GM12878 (cell line): Measurements from ENCODE around the gene TULP4. TPM values are rescaled to one million over a fixed set of nuclear protein-coding genes. Genes with fewer than 3 reads are reported as not detected.

Experiments
- ATAC-seq: fragments of 200-7000 bp; cut with Tn5 transposase; 3 replicates; pipeline ENCODE4 v1.9.1; 2020; ENCODE audit warnings: mild to moderate bottlenecking, moderate library complexity
- BruUV-seq: library from RNA; stranded (reverse); fragments of 400-500 nt; replicated peaks from 2 replicates; lab custom pipeline; 2021; lab: Mats Ljungman, UMichigan
- CTCF ChIA-PET: fragments of 300-600 bp; sonication (Branson Sonifier 250); formaldehyde crosslinking; extraction: SDS; loops from one replicate; lab custom pipeline; 2021; ENCODE audit warnings: inconsistent platforms; lab: Yijun Ruan, JAX
- POLR2A ChIA-PET: fragments of 350-600 bp; formaldehyde crosslinking; extraction: SDS; loops from one replicate; lab custom pipeline; 2021; ENCODE audit warnings: inconsistent platforms; lab: Charles Lee
- RAD21 ChIA-PET: fragments of 300-600 bp; sonication (Branson Sonifier 250); formaldehyde crosslinking; loops from one replicate; lab custom pipeline; 2023; ENCODE audit warnings: antibody characterized with exemption; ENCODE audit not compliant: unreplicated experiment; lab: Charles Lee
- SMC1A ChIA-PET: fragments of 300-600 bp; sonication (Branson Sonifier 250); formaldehyde crosslinking; loops from one replicate; lab custom pipeline; 2023; ENCODE audit not compliant: unreplicated experiment, uncharacterized antibody; lab: Charles Lee
- DNase-seq: peaks from one replicate; pipeline ENCODE4 v3.0.0-alpha.2; 2011; ENCODE audit warnings: low read depth, low spot score
- FAIRE-seq: peaks from 3 replicates; lab custom pipeline; 2011; peaks lifted over from hg19 to GRCh38; lab: Jason Lieb, UNC
- H2AFZ ChIP-seq: 2 replicates; pipeline ENCODE4 v1.6.0; 2011; ENCODE audit warnings: low read depth, low read length, control low read depth; ENCODE audit not compliant: control insufficient read depth
- H3K27ac ChIP-seq: 2 replicates; pipeline ENCODE4 v1.5.1; 2011; ENCODE audit warnings: control low read depth; ENCODE audit not compliant: control insufficient read depth, insufficient read depth
- H3K27me3 ChIP-seq, 2 experiments: replicated peaks in 1 of 2; 2 replicates each; pipeline versions ENCODE4 v1.6.0 to v1.6.1; 2011; ENCODE audit warnings: low read length in 1 of 2; ENCODE audit not compliant: control insufficient read depth in 2 of 2, insufficient read depth in 2 of 2
- H3K36me3 ChIP-seq, 2 experiments: 2 replicates each; pipeline ENCODE4 v1.5.1; 2011; ENCODE audit warnings: low read length in 1 of 2; ENCODE audit not compliant: control insufficient read depth in 2 of 2, insufficient read depth in 2 of 2
- H3K4me1 ChIP-seq: 2 replicates; pipeline ENCODE4 v1.6.1; 2011; ENCODE audit warnings: mild to moderate bottlenecking, low read length, moderate library complexity, mixed read lengths; ENCODE audit not compliant: control insufficient read depth, insufficient read depth
- H3K4me2 ChIP-seq: 2 replicates; pipeline ENCODE4 v1.6.0; 2011; ENCODE audit warnings: control low read depth; ENCODE audit not compliant: control insufficient read depth, insufficient read depth
- H3K4me3 ChIP-seq: fragments of 200-600 bp; sonication (generic); 2 replicates; pipeline ENCODE4 v1.5.1; 2016
- H3K79me2 ChIP-seq: 2 replicates; pipeline ENCODE4 v1.6.0; 2011; ENCODE audit warnings: low read length; ENCODE audit not compliant: control insufficient read depth, insufficient read depth
- H3K9ac ChIP-seq: 2 replicates; pipeline ENCODE4 v1.8.0; 2011; ENCODE audit warnings: low read length, control low read depth, mixed read lengths; ENCODE audit not compliant: control insufficient read depth, insufficient read depth
- H3K9me3 ChIP-seq: replicated peaks from 3 replicates; pipeline ENCODE4 v1.5.1; 2011; ENCODE audit warnings: mild to moderate bottlenecking, low read length; ENCODE audit not compliant: control insufficient read depth, insufficient read depth
- H4K20me1 ChIP-seq: 2 replicates; pipeline ENCODE4 v1.6.0; 2011; ENCODE audit not compliant: control insufficient read depth, insufficient read depth
- CBX5 ChIP-seq: sonication (generic); IDR thresholded peaks from 2 replicates; pipeline ENCODE4 v1.6.1; 2016; ENCODE audit warnings: low read depth, moderate library complexity, mild to moderate bottlenecking, inconsistent platforms
- JUND ChIP-seq: IDR thresholded peaks from 2 replicates; pipeline ENCODE4 v1.6.1; 2012; ENCODE audit warnings: low read depth, mild to moderate bottlenecking, low read length, improper control_type of control experiment, moderate library complexity
- MTA3 ChIP-seq: IDR thresholded peaks from 2 replicates; pipeline ENCODE4 v1.6.1; 2012; ENCODE audit warnings: low read length, inconsistent platforms, borderline replicate concordance
- MYB ChIP-seq: fragments of 150-350 bp; IDR thresholded peaks from 2 replicates; pipeline ENCODE4 v1.6.1; 2014; ENCODE audit warnings: mild to moderate bottlenecking, low read depth, low read length, borderline replicate concordance
- POLR2AphosphoS2 ChIP-seq: IDR thresholded peaks from 2 replicates; pipeline ENCODE4 v1.6.1; 2011; ENCODE audit warnings: low read depth, mild to moderate bottlenecking, low read length, improper control_type of control experiment, moderate library complexity
- RAD21 ChIP-seq: IDR thresholded peaks from 2 replicates; pipeline ENCODE4 v1.6.1; 2011; ENCODE audit warnings: mild to moderate bottlenecking, low read depth, low read length, moderate library complexity; ENCODE audit not compliant: insufficient read depth
- SMARCA5 ChIP-seq: fragments of 450-650 bp; IDR thresholded peaks from 2 replicates; pipeline ENCODE4 v1.6.1; 2017; ENCODE audit warnings: mild to moderate bottlenecking
- SP1 ChIP-seq: IDR thresholded peaks from one replicate; pipeline ENCODE4 v1.6.1; 2011; ENCODE audit warnings: low read depth, low read length
- SREBF2 ChIP-seq: IDR thresholded peaks from 2 replicates; pipeline ENCODE4 v1.6.1; 2012; ENCODE audit warnings: mild to moderate bottlenecking, low read length
- SRF ChIP-seq, 2 experiments: IDR thresholded peaks; 2 replicates each; pipeline ENCODE4 v1.6.1; 2011; ENCODE audit warnings: low read depth in 2 of 2, low read length in 2 of 2, mild to moderate bottlenecking in 1 of 2, moderate library complexity in 1 of 2
- ZBTB4 ChIP-seq: fragments of 450-650 bp; formaldehyde crosslinking; IDR thresholded peaks from 2 replicates; pipeline ENCODE4 v1.4.0; 2022; ENCODE audit warnings: mild to moderate bottlenecking, moderate library complexity
- ZBTB40 ChIP-seq: fragments of 450-650 bp; IDR thresholded peaks from 2 replicates; pipeline ENCODE4 v1.6.1; 2016; ENCODE audit warnings: mild to moderate bottlenecking, moderate library complexity, borderline replicate concordance
- ZNF622 ChIP-seq: fragments of 450-650 bp; IDR thresholded peaks from 2 replicates; pipeline ENCODE4 v1.6.1; 2017; ENCODE audit warnings: mild to moderate bottlenecking, inconsistent platforms
- WGBS: methylation state at CpG from one replicate; pipeline ENCODE4 v1.1.6; 2016; ENCODE audit warnings: low lambda C conversion rate; ENCODE audit not compliant: insufficient replicate concordance, insufficient coverage; ENCODE audit errors: missing lambda C conversion rate; 5-methylcytosine and 5-hydroxymethylcytosine counted together
- in situ Hi-C: fragments of 300-500 bp; cut with MboI; formaldehyde crosslinking; loops from 9 replicates; pipeline ENCODE4 v1.14.3; 2018; ENCODE audit warnings: mixed read lengths
- intact Hi-C: fragments of 100-400 bp; cut with micrococcal nuclease; formaldehyde crosslinking; loops from one replicate; pipeline ENCODE4 v1.14.2; 2022; ENCODE audit not compliant: unreplicated experiment
- polyA plus RNA-seq, 11 experiments: library from polyadenylated mRNA; depleted of rRNA in 4 of 11; unstranded in 6 of 11; stranded (reverse) in 5 of 11; fragments of >200 nt; fragmentation: Nextera tagmentation in 4 of 11; fragmentation: Illumina TruSeq in 1 of 11; extraction: Ambion mirVana in 4 of 11; extraction: Trizol in 1 of 11; gene quantifications; 1 replicate in 1 of 11; 2 replicates in 10 of 11; pipeline versions ENCODE4 v1.2.1 to v1.2.3, GENCODE V29; 2011 to 2016; ENCODE audit warnings: inconsistent platforms in 2 of 11, missing spikeins in 2 of 11, low read depth in 1 of 11
- total RNA-seq, 4 experiments: library from RNA; depleted of rRNA in 3 of 4; stranded (reverse); fragments of >200 nt in 3 of 4; fragmentation: Illumina TruSeq in 1 of 4; extraction: Trizol in 1 of 4; gene quantifications; 2 replicates each; pipeline versions ENCODE4 v1.2.1 to v1.2.3, GENCODE V29; 2013 to 2021

TULP4 gene
- total and polyA plus RNA-seq, 10 of the 15 experiments (the other 5 are each of a cell fraction or from before 2014, with no cell fraction given) = 0.73 to 31.8 (median 14.0) TPM

GRCh38 chr6:158417760-158418098, 105.5 kb downstream of the TULP4 start:
- no peak for FAIRE-seq
- POLR2A ChIA-PET = interaction anchor here (0.5 kb wide), 1 partner anchor 149 kb away, joined by 5 read pairs; no protein-coding TSS in a partner anchor
- intact Hi-C loops = no loop called here
- H3K4me1 ChIP-seq = no peaks in the 10 kb centered on the region
- H3K36me3 ChIP-seq = peaks cover 2 to 5% of the 10 kb centered on the region in 2 experiments; a peak in 3 of 4 replicates
- TF ChIP-seq POLR2AphosphoS2 = no peak
- TF ChIP-seq MYB = no peak
- no peak for TF ChIP-seq RAD21
- no peak for TF ChIP-seq SP1
- no peak for TF ChIP-seq MTA3
- TF ChIP-seq JUND = no peak
- TF ChIP-seq SRF (IDR thresholded peaks at IDR 0.05; ENCODE audit: low read depth in 2 of 2, low read length in 2 of 2) = no peak
- no peak for TF ChIP-seq SREBF2
- no peak for TF ChIP-seq CBX5
- no peak for TF ChIP-seq ZNF622
- no peak for TF ChIP-seq ZBTB4 (CRISPR knock-in tag)
- no peak for TF ChIP-seq ZBTB40
- TF ChIP-seq SMARCA5 = no peak
- H4K20me1 ChIP-seq = no peaks in the 10 kb centered on the region
- in situ Hi-C loops = no loop called here
- no peaks in the 10 kb centered on the region for H3K27me3 ChIP-seq
- no peak overlapping the region for H3K27ac ChIP-seq
- no peaks in the 10 kb centered on the region; the same call in 2 of the 3 replicates for H3K9me3 ChIP-seq
- no peaks in the 10 kb centered on the region for H3K79me2 ChIP-seq
- CTCF ChIA-PET = interaction anchor here (0.6 kb wide), 1 partner anchor 171 kb away, joined by 3 read pairs; no protein-coding TSS in a partner anchor
- 33% methylated on average over 1 of the region's 1 CpG for WGBS
- ATAC-seq = no peak
- no peak overlapping the region for H3K4me3 ChIP-seq
- SMC1A ChIA-PET = interaction anchor here (1.1 to 2.2 kb wide), 3 partner anchors 10 to 101 kb away, joined by 3 to 10 read pairs (median 7); no protein-coding TSS in a partner anchor
- no peak overlapping the region for H3K4me2 ChIP-seq
- no TSS peak for BruUV-seq
- RAD21 ChIA-PET = no interaction called here
- H3K9ac ChIP-seq = no peak overlapping the region
- DNase-seq = no peak
- H2AFZ ChIP-seq = no peak overlapping the region
